GM18867 (cell line): ENCODE data around the gene MRPL43.
A peak's percentile ranks its signal among the peaks of the same experiment; 100 is the strongest.

Source experiments
- ATAC-seq: cut with Tn5 transposase; IDR thresholded peaks from one replicate; pipeline ENCODE4 v1.9.1; 2021; ENCODE audit warnings: mild to moderate bottlenecking, moderate library complexity; ENCODE audit not compliant: unreplicated experiment

The MRPL43 gene

DNA sequence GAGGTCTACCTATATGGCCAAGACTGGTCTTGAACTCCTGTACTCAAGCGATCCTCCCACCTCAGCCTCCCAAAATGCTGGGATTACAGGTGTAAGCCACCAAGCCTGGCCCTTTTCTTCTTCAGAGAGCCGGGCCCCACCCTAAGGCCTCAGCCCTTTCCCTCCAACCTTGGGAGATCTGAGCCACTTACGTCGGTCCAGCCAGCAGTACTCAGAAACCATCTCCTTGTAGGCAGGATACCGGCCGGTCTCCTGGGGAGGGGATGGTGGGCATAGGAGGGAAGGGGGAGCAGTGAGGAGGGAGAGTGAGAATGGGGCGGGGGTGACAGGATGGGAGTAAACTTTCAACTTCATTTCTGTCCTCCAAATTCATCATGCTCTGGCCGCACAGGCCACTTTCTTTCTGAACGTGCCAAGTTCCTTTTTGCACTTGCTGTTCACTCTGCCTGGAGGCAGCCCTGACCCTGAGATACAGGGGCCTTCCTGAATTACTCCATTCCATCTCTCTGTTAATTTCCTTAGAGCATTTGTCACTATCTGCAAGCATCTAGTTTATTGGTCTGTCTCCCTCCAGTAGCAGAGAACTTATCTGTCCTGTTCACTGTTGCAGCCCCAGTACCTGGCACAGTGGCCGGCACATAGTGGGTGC lies 33.3 kb upstream of the MRPL43 start:
- no peak for ATAC-seq

DNA sequence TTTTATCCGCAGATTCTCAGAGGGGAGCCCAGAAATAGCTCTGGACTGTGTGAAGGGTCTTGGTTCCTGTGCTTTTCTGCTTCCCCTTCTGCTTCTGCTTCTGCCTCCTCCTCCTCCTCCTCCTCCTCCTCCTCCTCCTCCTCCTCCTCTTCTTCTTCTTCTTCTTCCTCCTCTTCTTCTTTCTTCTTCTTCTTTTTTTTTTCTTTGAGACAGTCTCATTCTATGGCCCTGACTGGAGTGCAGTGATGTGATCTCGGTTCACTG lies 32.1 kb upstream of the MRPL43 start:
- ATAC-seq, result no peak

DNA sequence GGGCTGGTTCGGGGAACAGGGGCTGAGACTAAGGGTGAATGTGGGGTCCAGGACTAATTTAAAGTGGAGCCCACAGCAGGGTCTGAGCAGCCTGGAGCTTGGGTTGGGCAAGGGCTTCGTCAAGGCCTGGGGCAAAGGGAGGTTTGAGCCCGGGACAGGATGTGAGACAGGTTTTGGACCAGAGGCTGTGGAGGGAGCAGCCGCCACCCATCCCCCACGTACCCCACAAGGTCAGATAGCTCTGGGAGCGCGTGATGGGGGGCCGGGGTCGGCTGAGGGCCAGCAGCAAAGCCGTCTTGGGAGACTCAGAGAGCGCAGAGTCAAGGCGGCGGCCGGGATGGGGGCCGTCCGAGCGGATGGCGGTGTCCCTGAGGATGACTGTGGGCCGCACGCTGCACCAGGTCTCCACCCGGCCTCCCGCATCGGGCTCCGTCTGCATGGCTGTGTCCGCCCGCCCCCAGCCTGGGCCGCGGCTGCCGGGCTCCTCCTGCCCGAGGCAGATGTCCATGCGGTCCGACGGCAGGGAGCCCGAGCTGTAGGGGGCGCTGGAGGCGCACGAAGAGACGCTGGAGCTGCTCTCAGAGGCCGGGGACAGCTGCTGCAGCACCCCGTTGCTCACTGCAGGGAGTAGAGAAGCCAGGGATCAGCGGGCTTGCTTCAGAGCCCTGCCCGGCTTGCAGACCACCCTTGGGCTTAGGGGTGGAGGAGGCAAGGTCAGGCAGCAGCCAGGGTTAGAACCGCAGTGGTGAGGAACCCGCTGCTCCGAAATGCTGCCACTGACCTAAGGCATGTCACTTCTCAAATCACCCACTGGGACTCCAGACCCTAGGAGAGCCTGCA lies 31.5 kb upstream of the MRPL43 start:
- ATAC-seq, result no peak

DNA sequence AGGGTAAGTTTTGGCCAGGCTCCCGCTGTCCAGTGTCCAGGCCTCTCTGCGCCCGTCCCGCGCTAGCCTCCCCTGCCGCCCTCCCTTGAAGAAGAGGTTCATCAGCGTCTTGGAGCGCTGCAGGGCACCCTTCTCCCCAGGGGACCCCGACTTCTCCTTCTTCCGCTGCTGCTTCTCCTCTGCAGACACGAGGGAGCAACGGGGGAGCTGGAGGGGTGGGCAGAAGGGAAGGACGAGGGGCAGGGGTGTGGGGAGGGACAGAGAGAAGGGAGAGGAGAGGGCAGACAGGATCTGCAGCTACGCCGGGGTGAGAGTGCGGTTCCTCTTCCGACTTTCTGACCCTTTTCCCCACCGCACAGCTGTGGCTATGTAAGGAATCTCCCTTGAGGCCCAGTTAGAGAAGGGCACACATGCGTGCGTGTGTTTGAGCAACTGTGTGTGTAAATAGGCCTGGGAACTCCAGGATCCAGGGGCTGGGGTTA lies 30.9 kb upstream of the MRPL43 start:
- no peak for ATAC-seq

DNA sequence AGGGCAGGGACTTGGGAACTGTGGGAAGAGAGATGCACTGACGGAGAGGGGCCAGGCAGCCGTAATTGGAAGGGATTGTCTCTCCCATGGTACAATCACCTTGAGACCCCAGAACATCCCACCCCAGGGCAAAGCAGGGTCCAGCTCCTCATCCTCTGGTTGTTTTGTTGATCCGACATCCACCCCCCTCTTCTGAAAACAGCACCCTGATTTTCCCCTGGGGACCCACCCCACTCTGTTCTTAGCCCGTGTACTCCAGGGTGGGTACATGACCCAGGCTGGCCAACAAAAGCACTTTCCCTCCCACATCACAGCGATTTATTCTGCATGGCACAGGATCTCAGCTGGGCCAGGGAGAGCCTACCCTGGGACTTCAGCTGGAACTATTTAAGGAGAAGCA lies 29.5 kb upstream of the MRPL43 start:
- no peak for ATAC-seq

DNA sequence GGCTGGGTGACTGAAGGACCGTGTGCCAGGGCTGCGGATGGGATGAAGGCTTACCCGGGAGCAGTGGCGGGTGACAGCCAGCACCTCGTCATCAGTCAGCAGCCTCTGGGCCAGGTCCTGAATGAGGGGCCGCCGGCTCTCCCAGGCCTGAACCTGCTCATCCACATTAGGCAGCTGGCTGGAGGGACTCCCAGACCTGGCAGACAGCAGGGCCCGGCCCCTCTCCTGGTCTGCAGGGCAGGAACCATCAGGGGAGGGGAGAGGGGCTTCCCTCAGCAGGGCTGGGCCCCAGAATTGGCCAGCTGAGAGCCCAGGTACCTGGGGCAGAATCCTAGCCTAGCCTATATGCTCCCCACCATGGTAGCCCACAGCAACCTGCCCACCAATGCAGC lies 28.3 kb upstream of the MRPL43 start:
- ATAC-seq, result no peak

DNA sequence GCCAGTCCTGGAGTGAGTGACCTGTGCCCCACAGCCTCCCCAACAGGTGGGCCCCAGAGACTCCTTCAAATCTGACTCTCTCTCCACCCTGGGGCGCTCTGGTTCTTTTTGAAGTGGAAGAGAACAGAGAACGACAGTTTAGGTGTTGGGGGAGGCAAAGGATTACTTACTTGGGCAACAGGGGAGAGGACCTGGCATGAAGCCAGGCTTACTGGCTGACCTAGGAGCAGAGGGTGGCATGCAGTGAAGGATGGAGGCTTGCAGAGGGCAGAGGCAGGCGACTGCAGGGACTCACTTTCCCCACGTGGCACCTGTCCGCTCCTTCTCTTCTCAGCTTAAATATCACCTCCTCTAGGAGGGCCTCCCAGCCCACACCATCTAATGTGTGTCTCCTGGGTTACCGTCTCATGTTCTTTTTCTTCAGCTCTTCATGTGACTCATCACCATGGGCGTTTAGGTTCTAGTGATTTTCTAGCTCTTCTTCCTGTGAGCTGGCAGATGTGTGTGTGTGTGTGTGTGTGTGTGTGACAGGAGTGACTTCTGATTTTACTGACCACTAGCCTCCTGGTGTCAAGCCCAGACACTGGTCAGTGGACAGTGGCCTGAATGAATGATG lies 27.8 kb upstream of the MRPL43 start:
- ATAC-seq, result no peak

DNA sequence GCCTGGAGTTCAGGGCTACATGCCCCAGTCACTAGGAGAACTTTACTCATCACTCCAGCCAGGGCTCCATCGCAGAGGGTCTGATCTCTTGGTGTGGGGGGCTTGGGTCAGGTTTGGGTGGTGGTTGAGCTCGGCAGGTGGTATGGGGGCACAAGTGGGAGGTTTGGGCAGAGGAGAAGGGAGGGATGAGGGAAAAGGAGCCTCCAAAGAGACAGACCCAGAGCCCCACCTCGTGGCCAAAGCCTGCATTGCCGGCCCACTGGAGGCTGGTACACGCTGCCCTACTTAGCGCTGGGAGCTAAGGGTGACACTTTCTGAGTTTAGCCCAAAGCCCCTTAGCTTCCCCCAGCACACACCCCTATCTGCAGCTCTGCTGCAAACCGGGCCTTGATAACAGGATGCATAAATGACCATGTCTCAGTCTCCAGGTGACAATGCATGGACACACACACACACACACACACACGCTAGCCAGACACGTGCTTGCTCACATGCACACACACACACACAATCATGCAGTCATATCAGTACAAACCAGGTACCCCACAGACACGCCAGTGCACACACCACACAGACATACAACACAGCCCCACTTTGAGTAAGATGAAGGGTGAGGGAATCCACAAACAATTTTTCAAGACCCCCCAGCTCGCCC lies 27.1 kb upstream of the MRPL43 start:
- no peak for ATAC-seq

DNA sequence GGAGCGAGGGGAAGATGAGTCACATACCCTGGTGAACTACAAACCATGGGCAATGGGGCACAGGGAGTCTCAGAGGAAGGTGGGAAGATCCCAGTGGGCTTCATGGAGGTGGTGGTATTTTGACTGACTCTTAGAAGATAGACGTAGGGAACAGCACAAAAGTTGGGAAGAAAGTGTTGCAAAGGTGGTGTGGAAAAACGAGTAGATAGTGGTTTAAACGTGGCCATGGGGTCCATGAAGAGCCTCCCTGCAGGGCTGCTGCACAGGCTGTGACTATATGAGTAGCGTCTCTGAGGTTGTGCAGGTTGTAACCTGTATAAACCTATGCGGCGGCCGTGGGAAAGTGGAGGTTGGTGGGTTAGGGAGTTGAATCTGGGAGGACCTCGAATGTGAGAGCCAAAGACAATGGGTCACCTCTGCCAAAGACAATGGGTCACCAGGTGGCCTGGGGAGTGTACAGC lies 26.1 kb upstream of the MRPL43 start:
- no peak for ATAC-seq

DNA sequence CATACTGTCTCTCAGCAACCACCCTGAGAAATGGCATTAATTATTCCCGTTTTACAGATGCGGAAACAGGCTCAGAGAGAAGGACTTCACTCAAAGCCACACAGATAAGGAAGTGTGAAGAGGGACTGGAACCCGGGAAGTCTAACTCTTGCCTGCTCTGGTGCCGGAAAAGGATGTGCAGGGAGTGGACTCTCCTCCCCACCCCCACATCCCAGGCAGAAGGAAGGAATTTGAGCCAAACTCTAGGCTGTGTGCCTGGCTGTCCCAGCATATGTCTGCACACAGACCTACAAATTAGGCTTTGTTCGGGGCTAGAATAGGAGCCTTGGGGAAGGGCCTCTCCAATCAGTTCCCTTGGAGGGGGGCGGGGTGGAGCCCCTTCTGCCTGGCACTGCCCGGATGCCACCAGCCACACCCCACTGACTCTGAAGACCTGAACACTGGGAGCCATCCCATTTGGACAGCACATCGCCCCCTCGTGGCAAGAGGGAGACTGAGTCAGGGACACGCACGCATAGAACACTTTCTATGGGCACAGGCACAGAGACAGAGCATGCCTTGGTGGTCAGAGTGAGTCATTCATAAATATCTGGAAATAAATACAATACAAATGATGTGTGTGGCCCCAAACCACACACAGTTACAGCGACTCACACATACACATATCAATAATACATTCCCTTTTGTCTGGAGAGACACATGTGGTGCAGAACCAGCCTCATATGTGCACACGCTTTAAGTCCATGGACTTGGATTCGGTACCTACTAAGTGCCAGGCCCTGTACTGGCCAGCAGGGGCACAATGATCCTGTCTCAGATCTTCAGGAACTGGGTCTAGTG lies 25.4 kb upstream of the MRPL43 start:
- ATAC-seq, result peak; percentile 75

DNA sequence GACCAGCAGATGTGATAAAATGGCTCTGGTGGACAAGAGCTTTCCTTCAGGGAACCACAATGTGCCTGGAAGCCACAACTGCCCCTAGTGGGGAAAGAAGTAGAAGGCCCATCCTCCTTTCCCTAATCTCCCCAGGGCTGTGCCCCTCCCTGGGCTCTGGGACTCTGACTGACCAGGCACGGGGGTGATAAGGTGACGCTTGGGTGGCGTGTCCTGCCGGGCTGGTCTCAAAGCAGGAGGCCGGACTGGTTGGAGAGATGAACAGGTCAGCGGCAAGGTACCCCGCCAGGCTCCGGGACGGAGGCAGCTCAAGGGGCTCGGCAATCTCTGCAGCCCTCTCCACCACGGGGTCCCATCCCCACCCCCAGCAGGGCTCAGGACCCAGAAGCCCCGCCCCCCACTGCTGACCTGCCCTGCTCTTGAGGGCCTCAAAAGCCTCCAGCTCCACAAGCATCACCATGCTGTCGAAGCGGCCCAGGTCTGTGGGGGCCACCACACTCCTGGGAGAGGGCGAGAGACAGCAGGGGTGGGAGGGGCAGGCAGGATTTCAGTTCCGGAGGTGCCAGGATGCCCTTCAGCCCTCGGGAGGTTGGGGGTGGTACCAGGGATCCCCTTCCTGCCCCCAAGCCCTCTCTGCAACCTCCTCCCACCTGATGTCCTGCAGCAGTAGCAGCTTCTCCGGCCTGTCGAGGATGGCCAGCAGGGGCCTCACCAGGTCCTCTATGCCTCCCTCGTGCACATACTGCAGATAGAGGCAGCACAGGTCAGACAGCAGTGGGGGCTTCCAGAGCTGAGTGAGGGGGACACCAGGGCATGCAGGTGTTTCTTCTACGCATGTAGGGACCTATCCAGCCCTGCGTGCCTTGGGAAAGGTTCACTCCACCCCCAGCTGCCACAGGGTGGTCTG lies 24.5 kb upstream of the MRPL43 start:
- no peak for ATAC-seq

DNA sequence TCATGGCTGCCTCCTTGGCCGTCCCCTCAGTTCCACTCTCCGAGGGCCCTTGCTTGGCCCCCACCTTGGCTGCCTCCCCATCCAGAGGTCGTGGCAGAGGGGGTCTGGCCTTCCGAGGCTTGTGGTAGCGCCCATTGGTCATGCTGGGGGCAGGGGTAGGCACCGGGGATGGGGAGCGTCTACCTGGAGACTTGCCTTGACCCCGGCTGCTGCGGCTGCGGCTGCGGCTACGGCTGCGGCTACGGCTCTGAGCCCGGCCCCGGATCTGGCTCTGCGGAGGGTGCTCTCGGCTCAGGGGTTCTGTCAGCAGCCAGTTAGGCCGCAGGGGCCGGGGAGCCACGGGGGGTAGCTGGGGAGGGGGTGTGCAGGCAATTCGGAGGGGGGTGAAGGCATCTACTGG lies 23.0 kb upstream of the MRPL43 start:
- no peak for ATAC-seq

DNA sequence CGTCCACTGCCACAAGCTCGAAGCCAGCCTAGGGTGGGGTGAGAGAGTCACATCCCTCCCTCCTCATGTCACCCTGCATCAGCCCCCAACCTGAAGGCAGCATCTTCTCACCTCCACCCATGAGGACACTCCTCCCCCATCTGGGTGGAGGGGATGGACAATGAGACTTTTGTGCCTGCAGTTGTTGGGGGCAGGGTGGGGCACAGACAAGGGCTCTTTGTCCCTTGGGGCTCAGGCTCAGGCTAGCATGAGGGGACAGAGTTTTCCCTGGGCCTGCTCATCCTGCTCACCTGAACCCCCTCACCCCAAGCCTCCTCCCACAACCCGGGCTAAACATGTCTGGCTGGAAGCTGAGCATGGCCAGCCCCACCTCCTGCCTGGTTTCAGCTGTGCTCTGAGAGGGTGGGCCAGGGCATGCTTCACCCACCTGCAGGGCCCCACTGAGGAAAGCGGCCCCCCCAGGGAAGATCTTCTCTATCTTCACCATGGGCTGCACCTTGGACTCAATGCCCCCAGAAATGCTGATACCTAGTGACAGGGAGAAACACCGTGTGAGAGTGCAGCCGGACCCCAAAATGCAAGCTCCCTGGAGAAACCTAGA lies 21.6 kb upstream of the MRPL43 start:
- no peak for ATAC-seq

DNA sequence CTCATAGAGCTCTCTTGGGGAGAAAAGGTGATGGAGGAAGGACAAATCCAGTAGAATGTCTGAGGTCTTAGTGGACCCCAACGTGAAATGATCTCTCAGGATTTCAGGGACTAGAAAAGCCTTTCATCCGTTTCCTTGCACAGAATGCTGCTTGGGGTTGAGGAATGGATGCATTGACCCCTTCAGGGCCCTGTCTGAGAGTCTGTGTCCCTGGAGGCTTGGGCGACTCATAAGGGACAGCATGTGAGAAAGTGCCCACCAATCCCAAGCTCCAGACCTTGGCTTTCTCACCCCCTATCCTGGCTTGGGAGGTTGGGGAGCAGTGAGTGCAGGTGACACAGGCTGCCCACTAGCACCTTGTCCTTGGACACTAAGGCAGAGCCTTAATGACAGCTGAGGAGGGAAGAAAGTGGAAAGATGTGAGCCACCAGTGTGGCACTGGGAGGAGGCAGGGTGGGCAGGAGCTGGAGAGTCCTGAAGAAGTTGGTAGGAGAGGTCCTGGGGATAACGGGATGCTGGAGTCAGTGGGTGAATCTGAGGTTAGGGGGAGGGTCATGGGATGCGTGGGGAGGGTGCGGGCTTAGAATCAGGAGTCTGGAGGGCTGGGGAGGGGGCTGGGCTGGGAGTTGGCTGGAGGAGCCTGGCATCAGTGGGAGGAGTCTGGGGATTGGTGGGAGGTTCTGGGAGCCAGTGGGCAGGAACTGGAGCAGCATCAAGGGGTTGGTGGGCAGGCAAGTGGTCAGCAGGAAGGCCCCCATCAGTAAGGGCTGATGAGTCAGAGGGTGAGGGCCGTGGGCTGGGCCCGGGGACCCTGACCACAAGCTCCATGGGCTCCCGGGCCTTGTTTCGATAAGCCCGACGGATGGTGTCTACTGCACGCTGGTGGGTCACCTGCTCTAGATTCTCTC lies 20.9 kb upstream of the MRPL43 start:
- no peak for ATAC-seq

DNA sequence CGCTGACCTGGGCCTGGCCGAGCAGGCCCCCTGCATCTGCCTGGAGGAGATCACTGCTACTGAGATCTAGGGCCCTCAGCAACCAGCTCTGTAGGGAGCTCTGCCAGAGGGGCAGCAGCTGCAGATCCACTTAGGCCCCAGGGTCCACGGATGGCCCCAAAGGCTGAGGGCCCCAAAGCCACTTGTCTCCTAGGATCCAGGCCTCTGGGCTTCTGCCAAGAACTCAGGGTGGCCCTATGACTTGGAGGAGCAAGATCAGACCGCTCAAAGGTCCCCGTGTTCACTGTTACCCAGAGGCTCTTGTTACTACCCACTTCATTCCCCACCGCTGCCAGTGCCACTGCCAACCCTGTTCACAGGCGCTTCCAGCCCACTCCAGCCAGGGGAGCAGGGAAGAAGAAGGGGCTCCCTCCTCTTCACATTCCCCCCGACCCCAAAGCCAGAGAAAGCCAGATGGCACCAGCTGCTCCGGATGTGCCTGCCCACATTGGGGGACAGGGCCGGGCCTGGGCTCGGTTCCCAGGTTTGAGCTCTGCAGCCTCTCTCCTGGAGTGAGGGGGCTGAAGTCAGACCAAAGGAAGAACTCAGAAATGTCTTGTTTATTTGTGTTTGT lies 19.9 kb upstream of the MRPL43 start:
- no peak for ATAC-seq

DNA sequence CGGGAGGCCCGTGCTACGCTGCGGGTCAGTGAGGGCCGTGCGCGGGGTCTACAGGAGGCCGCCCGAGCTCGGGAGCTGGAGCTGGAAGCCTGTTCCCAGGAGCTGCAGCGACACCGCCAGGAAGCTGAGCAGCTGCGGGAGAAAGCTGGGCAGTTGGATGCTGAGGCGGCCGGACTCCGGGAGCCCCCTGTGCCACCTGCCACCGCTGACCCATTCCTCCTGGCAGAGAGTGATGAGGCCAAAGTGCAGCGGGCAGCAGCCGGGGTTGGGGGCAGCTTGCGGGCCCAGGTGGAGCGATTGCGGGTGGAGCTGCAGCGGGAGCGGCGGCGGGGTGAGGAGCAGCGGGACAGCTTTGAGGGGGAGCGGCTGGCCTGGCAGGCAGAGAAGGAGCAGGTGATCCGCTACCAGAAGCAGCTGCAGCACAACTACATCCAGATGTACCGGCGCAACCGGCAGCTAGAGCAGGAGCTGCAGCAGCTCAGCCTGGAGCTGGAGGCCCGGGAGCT lies 19.3 kb upstream of the MRPL43 start:
- no peak for ATAC-seq

DNA sequence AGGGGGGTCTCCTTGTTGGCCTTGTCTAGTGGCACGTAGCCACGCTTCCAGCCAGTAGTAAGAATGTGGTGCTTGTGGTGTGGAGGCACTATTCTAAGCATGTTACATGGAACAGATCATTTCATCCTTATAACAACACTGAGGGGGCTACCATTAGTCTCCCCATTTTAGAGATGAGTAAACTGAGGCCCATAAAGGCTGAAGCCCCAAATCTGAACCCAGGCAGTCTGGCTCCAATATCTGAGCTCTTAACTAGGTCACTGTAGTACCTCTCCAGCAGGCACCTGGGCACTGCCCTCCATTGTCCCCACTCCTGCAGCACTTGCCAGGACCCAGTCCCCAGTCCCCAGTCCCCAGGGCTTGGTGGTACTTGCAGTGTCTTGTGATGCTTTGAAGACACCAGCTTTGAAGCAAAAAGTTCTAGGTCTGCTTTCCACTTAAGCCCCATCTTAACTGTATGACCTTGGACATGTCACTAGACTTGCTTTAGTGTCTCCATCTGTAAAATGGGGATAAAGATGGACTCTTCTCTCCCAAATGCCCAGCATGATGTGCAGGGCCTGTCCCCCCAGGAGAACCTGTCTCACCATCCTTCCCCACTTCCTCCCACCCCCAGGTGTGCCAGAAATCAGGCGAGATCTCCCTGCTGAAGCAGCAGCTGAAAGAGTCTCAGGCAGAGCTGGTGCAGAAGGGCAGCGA lies 18.7 kb upstream of the MRPL43 start:
- no peak for ATAC-seq
